Measurements from ENCODE around the gene TDRD6.

Gene TDRD6

DNA sequence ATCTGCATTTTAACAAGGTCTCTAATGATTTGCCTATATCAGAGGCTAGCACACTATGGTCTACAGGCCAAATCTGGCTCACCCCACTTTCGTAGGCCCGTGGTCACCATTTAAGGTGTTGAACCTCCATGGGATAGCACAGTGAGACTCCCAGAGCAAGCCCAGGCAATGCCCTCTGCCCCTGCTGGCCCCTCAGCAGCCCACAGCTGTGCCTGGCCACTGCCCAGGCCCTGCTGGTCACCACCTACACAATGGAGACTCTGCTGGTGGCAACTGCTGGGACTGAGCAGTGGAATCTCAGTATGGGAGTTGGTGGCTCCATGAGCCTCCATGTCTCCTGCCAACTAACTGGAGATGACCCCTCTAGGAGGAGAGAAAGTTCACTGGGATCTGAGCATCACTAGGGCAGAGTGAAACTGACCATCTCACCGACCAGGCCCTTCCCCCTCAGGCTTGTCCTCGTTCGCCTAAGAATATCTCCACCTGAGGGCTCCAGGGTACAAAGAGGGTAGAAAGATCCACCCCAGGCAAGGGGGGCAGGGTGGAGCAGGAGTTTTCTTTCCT, 61.3 kb downstream of the TDRD6 start:
- no peak for DNase-seq

DNA sequence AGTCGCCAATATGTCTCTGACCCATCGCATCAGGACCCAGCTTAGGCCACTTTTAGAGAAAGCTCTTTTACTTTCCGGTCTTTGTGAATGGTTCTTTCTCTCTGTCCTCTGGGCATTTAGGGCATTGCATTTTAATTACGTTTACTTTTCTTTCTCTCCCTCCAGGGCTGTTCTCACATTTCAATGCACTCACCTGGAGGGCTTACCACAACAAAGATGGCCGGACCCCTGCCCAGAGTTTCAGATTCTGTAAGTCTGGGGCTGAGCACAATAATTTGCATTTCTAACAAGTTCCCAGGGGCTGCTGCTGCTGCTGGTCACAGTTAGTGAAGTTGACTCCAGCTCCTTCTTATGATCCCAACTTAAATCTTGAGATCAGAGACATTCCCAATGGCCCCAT, 62.0 kb downstream of the TDRD6 start:
- DNase-seq, result no peak

DNA sequence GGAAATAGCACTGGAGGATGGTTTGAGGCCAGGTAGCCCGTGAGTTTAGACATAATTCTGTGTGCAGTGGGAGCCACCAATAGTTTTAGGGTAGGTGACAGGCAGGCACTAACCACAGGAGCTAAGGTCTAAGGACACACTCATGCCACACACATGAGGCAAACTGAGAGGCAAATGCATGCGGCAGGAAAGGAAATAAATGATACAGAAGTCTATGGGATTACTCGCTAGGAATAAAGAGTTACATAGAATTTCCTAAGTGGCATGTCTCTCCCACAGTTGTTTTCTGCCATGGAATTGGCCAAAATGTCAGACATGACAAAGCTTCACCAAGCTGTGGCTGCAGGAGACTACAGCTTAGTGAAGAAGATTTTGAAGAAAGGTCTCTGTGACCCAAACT, 64.0 kb downstream of the TDRD6 start:
- no peak for DNase-seq
